ENCODE data around the gene WDPCP. TPM values are rescaled to one million over a fixed set of nuclear protein-coding genes. Genes with fewer than 3 reads are reported as not detected.
"Not testable (repeated sequence)": the region's sequence is repeated elsewhere in the genome, so short reads cannot be mapped to it uniquely, and the experiment has no call there.

WDPCP gene
- polyA plus RNA-seq, 2 of the 4 experiments (the other 2 are of a cell fraction): 3.0 to 7.6 TPM

GRCh38 chr2:63081404-63081803 is 506.9 kb downstream of the WDPCP start:
- no peak overlapping the region for H3K27ac ChIP-seq
- no peak overlapping the region for H3K4me3 ChIP-seq
- CTCF ChIA-PET: no interaction called here
- no peaks in the 10 kb centered on the region for H3K9me3 ChIP-seq
- H3K4me2 ChIP-seq: no peak overlapping the region
- TF ChIP-seq RAD21 (conservative IDR thresholded peaks at IDR 0.05 in 1 of 2, IDR thresholded peaks at IDR 0.05 in 1 of 2): no peak
- TF ChIP-seq ZSCAN20 (CRISPR knock-in tag; IDR thresholded peaks at IDR 0.05): no peak
- no peak for TF ChIP-seq POLR2A (IDR thresholded peaks at IDR 0.05; ENCODE audit: low read length)
- no peak for TF ChIP-seq HOXB13 (CRISPR knock-in tag; IDR thresholded peaks at IDR 0.05; ENCODE audit: low read depth)
- TF ChIP-seq, protein P1, sequence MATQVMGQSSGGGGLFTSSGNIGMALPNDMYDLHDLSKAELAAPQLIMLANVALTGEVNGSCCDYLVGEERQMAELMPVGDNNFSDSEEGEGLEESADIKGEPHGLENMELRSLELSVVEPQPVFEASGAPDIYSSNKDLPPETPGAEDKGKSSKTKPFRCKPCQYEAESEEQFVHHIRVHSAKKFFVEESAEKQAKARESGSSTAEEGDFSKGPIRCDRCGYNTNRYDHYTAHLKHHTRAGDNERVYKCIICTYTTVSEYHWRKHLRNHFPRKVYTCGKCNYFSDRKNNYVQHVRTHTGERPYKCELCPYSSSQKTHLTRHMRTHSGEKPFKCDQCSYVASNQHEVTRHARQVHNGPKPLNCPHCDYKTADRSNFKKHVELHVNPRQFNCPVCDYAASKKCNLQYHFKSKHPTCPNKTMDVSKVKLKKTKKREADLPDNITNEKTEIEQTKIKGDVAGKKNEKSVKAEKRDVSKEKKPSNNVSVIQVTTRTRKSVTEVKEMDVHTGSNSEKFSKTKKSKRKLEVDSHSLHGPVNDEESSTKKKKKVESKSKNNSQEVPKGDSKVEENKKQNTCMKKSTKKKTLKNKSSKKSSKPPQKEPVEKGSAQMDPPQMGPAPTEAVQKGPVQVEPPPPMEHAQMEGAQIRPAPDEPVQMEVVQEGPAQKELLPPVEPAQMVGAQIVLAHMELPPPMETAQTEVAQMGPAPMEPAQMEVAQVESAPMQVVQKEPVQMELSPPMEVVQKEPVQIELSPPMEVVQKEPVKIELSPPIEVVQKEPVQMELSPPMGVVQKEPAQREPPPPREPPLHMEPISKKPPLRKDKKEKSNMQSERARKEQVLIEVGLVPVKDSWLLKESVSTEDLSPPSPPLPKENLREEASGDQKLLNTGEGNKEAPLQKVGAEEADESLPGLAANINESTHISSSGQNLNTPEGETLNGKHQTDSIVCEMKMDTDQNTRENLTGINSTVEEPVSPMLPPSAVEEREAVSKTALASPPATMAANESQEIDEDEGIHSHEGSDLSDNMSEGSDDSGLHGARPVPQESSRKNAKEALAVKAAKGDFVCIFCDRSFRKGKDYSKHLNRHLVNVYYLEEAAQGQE (IDR thresholded peaks at IDR 0.05): no peak
- TF ChIP-seq ZNF302 (CRISPR knock-in tag; IDR thresholded peaks at IDR 0.05): no peak
- TF ChIP-seq, protein P2, sequence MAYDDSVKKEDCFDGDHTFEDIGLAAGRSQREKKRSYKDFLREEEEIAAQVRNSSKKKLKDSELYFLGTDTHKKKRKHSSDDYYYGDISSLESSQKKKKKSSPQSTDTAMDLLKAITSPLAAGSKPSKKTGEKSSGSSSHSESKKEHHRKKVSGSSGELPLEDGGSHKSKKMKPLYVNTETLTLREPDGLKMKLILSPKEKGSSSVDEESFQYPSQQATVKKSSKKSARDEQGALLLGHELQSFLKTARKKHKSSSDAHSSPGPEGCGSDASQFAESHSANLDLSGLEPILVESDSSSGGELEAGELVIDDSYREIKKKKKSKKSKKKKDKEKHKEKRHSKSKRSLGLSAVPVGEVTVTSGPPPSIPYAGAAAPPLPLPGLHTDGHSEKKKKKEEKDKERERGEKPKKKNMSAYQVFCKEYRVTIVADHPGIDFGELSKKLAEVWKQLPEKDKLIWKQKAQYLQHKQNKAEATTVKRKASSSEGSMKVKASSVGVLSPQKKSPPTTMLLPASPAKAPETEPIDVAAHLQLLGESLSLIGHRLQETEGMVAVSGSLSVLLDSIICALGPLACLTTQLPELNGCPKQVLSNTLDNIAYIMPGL (CRISPR knock-in tag; IDR thresholded peaks at IDR 0.05; ENCODE audit: borderline replicate concordance): no peak
- TF ChIP-seq NR3C1 (IDR thresholded peaks at IDR 0.05): no peak
- no peak for TF ChIP-seq POLR2AphosphoS2 (conservative IDR thresholded peaks at IDR 0.05; ENCODE audit: low read length)
- no peak for TF ChIP-seq JUNB (IDR thresholded peaks at IDR 0.05)
- no peak for TF ChIP-seq RARB (CRISPR knock-in tag; IDR thresholded peaks at IDR 0.05)
- no peak for TF ChIP-seq MAZ (IDR thresholded peaks at IDR 0.05; ENCODE audit: borderline replicate concordance, low read depth, low read length)
- TF ChIP-seq TP53 (CRISPR knock-in tag; IDR thresholded peaks at IDR 0.05): no peak
- POLR2A ChIA-PET: no interaction called here
- no peak for DNase-seq (ENCODE audit: low read depth in 1 of 2, low spot score in 1 of 2)
- H3K4me1 ChIP-seq: peaks cover 8% of the 10 kb centered on the region; the same call in 2 of the 3 replicates
- WGBS (ENCODE audit: missing lambda C conversion rate): 51% methylated on average over 4 of the region's 4 CpGs
- FAIRE-seq: no peak
- no peak for ATAC-seq

GRCh38 chr2:63078852-63079606 is 509.2 kb downstream of the WDPCP start:
- Histone ChIP-seq H3K9me3 (no peaks in the 10 kb centered on the region), H3K4me1 (peaks cover 8% of the 10 kb centered on the region; the same call in 2 of the 3 replicates), H3K4me2 (peak overlapping the region; percentile 27; the same call in 2 of the 3 replicates), H3K4me3 (no peak overlapping the region), H3K27ac (no peak overlapping the region)
- DNase-seq (ENCODE audit: low read depth in 1 of 2, low spot score in 1 of 2): peak in 1 of 2 experiments; percentile 52
- CTCF ChIA-PET: interaction anchor here (1.8 kb wide), 1 partner anchor 9 kb away, joined by 7 read pairs; no protein-coding TSS in a partner anchor
- WGBS (ENCODE audit: missing lambda C conversion rate): 32% methylated on average over 4 of the region's 4 CpGs
- POLR2A ChIA-PET: no interaction called here
- no peak for TF ChIP-seq HOXA7 (CRISPR knock-in tag; IDR thresholded peaks at IDR 0.05)
- peak; percentile 26; the same call in 1 of the 3 replicates for TF ChIP-seq SMC3 (IDR thresholded peaks at IDR 0.05)
- TF ChIP-seq RAD21 (conservative IDR thresholded peaks at IDR 0.05 in 1 of 2, IDR thresholded peaks at IDR 0.05 in 1 of 2): peak; percentile 33 to 58; a peak in 3 of 5 replicates
- TF ChIP-seq, protein P3, sequence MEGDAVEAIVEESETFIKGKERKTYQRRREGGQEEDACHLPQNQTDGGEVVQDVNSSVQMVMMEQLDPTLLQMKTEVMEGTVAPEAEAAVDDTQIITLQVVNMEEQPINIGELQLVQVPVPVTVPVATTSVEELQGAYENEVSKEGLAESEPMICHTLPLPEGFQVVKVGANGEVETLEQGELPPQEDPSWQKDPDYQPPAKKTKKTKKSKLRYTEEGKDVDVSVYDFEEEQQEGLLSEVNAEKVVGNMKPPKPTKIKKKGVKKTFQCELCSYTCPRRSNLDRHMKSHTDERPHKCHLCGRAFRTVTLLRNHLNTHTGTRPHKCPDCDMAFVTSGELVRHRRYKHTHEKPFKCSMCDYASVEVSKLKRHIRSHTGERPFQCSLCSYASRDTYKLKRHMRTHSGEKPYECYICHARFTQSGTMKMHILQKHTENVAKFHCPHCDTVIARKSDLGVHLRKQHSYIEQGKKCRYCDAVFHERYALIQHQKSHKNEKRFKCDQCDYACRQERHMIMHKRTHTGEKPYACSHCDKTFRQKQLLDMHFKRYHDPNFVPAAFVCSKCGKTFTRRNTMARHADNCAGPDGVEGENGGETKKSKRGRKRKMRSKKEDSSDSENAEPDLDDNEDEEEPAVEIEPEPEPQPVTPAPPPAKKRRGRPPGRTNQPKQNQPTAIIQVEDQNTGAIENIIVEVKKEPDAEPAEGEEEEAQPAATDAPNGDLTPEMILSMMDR (IDR thresholded peaks at IDR 0.05): peak; percentile 28; the same call in 1 of the 3 replicates
- TF ChIP-seq, protein P2 (CRISPR knock-in tag; IDR thresholded peaks at IDR 0.05; ENCODE audit: borderline replicate concordance): no peak
- no peak for TF ChIP-seq RFX5 (IDR thresholded peaks at IDR 0.05)
- no peak for TF ChIP-seq PHF8 (IDR thresholded peaks at IDR 0.05; ENCODE audit: borderline replicate concordance, low read depth)
- no peak for TF ChIP-seq KDM1A (IDR thresholded peaks at IDR 0.05; ENCODE audit: low read depth)
- no peak for TF ChIP-seq JUNB (IDR thresholded peaks at IDR 0.05)
- TF ChIP-seq RCOR1 (IDR thresholded peaks at IDR 0.05; ENCODE audit: low read depth, low read length): no peak
- TF ChIP-seq, protein P4, sequence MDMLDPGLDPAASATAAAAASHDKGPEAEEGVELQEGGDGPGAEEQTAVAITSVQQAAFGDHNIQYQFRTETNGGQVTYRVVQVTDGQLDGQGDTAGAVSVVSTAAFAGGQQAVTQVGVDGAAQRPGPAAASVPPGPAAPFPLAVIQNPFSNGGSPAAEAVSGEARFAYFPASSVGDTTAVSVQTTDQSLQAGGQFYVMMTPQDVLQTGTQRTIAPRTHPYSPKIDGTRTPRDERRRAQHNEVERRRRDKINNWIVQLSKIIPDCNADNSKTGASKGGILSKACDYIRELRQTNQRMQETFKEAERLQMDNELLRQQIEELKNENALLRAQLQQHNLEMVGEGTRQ (IDR thresholded peaks at IDR 0.05): no peak
- TF ChIP-seq JUN (IDR thresholded peaks at IDR 0.05): no peak
- no peak for TF ChIP-seq RARB (CRISPR knock-in tag; IDR thresholded peaks at IDR 0.05)
- peak in 1 of 2 experiments; percentile 83; a peak in 3 of 6 replicates for ATAC-seq
- peak; percentile 54 for FAIRE-seq

DNA sequence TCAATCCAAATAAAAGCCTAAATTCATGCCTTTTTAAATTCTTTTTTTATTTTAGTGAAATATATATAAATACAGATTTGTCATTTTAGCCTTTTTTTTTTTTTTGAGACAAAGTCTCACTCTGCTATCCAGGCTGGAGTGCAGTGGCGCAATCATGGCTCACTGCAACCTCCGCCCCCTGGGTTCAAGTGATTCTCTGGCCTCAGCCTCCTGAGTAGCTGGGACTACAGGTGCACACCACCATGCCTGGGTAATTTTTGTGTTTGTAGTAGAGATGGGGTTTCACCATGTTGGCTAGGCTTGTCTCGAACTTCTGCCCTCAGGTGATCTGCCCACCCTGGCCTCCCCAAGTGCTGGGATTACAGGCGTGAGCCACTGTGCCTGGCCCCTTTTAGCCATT is 513.9 kb downstream of the WDPCP start:
- POLR2A ChIA-PET; H3K27ac ChIP-seq; FAIRE-seq; ATAC-seq; CTCF ChIA-PET; H3K9me3 ChIP-seq; DNase-seq (ENCODE audit: low read depth in 1 of 2, low spot score in 1 of 2); H3K4me2 ChIP-seq; H3K4me1 ChIP-seq; H3K4me3 ChIP-seq: not testable (repeated sequence)
- 77% methylated on average over 4 of the region's 4 CpGs for WGBS (ENCODE audit: missing lambda C conversion rate)

Data from A549 (cell line).